ENCODE measurements around the gene ERC2.

ERC2 gene

DNA sequence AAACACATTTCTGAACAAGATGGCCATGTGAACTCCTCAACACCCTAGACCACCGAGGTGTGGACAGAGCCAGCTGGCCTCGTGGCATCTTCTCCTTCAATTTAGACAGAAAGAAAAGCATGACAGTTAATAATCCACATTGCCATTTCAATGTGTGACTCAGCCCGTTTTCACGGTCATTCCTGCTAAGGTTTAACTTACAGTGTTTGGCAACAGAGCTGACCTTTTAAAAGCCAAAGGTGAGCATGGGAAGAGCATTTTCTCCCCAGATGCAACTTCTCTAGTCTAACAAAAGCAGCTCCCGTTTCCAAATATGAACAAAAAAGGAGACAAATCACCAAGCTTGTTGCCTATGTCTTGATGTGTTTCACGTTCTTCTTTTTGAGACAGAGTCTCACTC is 563.6 kb downstream of the ERC2 start:
- DNase-seq: no peak

DNA sequence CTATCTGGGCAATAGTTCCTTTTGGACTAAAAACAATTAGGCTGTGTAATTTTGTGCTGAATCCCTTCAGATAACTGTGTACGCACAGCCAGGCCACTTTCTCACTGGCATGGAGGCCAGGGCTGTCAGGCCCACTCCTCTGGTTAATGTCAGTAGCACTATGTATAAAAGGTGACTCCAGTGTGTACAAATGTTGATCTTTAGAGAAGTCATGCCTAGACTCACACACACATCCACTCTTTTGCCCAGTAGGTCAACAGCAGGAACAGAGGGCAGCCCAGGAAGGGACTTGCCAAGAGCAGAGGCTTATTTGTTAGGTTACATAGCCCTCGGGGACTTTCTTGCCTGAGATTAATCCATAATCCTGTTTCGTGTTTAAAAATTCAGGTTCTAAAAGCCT is 564.6 kb downstream of the ERC2 start:
- DNase-seq: no peak

DNA sequence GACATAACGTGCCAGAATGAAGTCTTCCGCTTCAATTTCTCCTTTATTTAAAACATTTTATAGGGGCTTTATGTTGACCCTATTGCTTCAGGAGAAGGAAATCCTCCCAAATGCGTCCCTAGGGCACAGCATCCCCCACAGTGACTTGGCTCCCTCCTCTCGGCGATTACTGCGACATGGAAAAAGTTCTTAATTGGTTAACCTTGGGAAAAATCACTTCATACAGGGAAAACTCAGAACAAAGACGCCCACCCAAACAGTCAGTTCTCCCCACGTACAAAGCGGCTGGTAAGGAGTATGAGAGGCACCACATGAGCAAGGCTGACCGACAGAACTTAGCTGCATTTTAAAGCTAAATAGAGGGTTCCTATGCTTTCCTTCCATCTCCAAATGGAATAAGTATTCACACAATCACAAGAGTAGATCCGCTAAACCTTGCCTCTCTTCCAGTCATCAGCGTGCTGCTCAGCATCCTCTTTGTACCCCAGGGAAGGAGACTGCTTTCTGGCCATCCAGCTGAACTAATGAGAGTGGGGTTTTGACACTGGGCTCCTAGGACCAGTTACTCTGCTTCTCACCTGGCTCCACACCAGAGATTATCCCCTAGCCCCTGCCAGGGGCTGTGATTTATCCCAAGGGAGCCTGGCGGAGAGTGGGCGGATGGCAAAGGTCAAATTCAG is 565.9 kb downstream of the ERC2 start:
- no peak for DNase-seq

DNA sequence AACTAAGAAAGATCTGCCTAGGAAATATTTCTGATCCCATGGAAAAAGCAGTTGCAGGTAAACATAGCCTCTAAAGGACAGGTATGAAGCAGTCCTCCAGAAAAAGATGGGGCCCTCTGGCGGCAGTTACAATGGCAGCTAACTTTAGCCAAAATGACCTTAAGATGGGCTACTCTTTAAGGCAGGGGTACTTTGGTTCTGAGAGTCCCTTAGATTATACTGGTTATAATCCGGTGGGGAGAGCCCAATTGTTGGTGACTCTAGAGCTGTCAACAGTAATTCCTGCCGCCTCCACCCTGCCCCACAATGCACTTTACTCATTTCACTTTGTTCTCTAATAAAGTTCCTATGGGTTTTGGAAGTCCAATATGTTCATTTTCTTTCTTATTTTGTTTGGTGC is 568.4 kb downstream of the ERC2 start:
- DNase-seq: no peak

DNA sequence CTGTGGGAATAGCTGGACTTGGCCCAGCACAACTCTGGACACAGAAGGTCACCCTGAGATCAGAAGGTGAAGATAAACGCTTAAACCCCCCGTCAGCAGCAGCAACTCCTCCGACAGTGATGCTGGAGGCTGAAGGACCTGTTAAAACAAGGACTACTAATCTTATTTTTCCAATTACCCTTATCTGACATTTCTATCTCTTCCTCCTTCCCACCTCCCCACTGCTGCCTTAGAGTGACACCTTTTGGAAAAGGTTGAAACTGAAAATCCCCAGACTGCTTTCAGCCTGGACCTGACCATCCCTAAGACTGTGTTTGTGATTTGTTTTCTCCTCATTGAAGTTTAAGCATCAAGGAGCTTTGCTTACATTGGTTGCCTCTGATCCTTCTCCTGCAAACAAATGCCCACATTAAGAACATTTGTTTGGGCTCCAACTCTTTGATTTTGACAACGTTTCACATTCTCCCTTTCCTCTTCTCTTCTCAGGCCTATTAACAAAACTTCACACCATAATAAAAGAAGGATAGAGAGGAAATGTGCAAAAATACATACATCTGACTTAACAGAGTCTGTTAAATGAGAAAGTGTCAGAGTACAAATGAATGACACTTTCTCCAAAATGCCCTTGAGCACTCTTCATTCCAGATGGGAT is 570.6 kb downstream of the ERC2 start:
- DNase-seq: no peak

DNA sequence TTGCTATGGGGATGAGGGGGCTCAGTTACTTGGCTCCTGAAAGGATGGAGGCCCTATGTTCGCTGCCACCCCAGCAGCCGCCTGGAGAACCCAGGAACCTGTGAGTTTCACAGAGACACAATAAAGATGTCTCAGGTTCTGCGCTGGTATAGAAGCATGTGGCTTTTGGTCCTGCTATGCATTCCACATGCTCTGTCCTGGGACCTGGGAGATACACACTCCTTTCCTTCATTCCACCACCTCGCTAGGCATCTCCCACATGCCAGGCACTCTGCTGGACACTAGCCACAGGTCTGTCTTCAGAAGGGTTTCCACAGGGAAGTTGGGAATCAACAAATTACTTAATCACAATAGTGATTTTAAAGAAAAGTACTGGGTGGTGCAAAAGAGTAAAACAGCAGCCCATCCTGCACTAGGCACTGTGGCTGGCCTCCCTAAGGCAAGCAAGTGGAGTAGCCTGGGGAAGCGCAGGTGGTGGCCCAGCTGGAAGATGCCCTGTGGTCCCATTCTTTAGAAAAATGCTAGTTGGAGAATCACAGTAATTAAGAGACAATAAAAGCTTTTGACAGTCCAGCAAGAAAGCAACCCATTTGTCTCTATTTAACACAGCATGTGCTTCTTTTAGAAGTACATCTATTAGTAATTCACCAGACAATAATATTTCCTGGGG is 572.2 kb downstream of the ERC2 start:
- DNase-seq: no peak

DNA sequence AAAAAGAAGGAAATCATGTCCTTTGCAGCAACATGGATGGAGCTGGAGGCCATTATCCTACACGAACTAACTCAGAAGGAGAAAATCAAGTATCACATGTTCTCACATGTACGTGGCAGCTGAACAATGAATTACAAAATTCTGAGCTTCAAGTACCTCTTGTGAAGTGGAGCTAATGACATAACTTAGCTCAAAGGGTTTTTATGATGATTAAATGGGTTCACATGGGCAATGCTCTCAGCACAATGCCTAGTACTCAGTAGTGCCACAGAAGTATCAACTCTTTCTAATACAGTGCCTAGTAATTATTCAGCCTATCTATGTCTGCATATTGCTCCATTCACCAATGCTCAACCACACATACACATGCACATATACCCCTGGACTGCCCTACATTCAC is 573.7 kb downstream of the ERC2 start:
- no peak for DNase-seq

DNA sequence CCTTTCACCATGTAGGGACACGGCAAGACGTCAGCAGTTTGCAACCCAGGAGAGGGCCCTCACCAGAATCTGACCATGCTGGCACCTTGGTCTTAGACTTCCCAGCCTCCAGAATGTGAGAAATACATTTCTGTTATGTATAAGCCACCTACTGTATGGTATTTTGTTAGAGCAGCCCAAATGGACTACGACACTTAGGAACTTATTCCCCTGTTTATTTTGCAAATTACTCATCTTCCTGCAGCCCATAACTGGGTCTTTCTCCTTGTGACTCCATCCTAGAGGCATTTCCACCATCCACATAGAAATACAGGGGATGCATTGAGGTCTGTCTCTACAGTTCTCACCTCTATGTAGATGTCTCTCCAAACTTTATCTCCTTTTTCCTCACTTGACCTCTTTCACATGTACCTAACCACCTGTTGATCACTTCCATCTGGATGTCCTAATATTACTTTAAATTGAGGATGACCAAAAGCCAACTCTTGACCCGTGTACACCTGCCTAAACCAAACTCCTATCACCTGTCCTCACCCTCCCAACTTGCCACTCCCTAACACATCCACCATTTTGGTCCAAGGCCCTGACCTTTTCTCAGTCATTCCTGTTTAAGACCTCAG is 575.1 kb downstream of the ERC2 start:
- DNase-seq: no peak

DNA sequence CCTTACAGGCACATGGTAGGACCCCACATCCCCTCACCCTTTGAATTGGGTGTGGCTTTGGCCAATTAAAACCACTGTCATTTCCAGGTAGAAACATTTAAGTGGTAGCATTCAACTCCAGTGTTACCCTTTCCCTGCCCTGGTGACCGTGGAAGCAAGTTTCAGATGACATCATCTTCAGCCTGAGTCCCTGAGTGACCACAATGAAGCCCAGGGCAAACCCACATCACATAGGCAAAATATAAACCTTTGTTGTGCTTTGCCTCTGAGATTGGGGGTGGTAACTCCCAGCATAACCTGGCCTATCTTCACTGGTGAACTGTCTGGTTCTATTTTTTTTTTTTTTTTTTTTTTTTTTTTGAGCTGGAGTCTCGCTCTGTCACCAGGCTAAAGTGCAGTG is 577.2 kb downstream of the ERC2 start:
- no peak for DNase-seq

DNA sequence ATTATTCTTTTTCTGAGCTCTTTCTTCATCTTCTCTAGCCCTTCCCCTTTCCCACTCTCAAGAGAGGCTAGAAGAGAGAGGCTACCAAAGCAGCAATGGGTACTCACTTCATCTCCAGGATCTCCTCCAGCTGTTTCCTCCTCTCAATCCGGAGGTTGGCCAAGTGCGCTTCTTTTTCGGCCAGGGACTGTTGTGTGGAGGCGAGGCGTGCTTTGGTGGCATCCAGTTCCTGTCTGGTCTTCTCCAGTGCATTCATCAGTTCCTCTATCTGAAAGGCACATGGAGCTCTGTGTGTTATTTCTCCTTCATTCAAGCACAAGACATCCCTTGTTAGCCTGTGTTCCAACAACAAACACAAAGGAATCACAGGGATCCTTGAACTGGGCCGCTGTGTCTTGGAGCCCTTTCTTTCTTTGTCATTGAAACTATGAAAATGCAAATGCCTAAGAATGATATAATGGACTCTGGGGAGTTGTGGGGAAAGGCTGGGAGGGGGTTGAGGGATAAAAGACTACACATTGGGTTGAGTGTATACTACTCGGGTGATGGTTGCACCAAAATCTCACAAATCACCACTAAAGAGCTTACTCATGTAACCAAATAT is 579.9 kb downstream of the ERC2 start:
- no peak for DNase-seq

DNA sequence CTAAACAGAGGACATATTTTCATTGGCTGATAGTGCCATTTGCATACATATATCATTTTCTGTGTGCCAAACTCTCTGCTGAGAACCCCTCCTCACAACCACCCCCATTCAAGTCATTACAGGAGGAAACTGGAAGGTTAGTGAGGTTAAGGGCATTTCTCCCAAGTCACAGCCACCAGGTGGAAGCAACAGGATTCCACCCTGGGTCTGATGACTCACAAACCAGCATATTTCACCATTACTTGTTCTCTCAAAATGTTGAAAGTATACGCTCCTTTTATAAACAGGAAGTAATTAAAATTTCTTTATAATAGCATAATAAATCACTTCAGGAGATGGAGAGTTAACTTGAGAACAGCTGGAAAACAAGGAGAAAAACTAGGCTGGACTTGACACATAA is 582.5 kb downstream of the ERC2 start:
- no peak for DNase-seq

DNA sequence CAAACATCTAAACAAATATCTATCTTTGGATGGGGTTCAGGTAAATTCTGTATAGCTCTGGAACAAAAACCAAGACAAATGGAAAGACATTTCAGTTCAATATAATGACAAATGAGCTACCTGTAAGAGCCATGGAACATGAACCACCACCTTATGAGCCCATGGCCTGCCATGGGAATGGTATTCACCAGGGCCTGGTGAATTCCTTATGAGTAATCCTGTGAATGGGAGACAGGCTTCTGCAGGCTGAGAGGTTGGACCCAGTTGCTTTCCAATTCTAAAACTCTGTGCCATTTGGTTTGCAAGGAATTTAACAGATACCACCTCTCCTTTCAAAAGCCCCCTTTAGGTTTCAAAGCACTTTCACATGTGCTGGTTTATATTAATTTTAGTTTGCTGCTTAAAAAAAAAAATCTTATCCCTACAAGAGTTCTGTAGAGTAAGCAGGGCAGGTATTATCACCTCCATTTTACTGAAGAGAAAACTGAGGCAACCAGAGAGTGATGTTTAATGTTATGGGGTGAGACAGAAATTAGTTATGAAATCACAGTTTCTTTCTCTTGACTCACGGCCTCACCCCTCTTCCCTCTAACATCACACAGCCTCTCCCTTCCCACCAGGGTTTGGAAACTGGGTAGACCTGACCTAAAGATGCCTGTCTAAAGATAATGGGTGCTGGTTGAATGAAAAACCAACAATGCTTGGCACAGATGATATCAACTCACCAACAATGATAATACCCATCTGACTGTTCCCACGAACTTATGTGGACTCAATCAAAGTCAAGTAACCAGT is 583.6 kb downstream of the ERC2 start:
- DNase-seq: no peak

DNA sequence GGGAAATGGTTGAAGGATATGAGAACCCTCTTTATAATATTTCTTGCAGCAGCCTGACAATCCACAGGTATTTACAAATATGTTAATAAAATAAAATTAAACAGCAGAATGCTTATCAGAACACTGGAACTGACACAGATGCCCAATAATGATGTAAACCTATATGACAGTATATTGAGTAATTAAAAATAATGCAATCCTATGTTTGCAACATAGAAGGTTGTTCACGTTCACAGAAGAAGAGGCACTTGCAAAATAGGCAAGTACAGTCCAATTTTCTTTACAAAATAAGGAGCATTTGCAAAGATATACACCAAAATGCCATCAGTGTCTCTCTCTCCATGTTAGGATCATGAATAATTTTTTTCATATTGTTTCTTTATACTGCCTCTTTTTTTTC is 584.2 kb downstream of the ERC2 start:
- DNase-seq: no peak

DNA sequence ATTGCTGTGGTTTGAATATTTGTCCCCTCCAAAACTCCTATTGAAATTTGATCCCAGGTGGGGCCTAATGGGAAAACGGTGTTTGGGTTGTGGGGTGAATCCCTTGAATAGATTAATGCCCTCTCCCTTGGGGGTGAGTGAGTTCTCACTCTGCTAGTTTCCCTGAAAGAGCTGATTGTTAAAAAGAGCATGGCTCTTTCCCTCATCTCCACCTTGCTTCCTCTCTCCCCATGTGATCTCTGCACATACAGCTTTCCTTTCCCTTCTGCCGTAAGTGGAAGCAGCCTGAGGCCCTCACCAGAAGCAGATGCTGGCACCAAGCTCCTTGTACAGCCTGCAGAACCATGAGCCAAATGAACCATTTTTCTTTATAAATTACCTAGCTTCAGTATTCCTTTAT is 586.3 kb downstream of the ERC2 start:
- no peak for DNase-seq

DNA sequence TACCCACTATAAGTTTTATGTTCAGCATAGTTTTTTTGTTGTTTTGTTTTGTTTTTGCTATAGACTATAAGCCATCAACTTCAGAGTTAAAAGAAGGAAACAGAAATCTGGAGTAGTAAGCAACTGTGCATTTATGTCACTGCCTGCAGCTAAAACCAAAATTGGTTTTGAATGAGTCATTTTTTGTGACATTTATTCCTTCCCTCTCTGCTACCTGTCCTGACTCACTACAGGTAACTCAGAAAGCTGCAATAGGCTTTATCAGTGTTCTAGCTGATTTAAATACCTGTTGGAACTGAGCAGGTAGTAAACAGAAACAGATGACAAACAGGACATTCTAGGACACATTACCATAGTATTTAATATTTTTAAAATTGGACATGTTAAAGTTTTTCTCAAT is 587.9 kb downstream of the ERC2 start:
- no peak for DNase-seq

DNA sequence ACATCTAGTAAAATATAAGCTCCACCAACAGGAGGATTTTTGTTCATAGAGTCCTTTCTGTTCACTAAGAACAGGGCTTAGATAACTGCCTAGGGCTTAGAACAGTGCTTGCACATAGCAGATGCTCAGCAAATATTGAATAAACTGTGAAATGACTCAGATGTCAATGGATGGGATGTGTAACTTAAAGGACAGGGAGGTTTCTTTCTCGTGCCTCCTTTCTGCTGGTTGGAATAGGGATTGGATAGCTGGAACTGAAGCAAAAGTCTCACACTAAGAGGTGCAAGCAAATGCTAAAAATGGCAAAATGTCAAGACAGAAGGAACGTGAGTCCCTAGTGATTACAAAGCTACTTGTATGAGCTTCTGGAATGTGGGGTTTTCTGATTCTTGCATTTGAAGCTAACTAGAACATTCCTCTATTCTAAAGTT is 588.4 kb downstream of the ERC2 start:
- DNase-seq: no peak

DNA sequence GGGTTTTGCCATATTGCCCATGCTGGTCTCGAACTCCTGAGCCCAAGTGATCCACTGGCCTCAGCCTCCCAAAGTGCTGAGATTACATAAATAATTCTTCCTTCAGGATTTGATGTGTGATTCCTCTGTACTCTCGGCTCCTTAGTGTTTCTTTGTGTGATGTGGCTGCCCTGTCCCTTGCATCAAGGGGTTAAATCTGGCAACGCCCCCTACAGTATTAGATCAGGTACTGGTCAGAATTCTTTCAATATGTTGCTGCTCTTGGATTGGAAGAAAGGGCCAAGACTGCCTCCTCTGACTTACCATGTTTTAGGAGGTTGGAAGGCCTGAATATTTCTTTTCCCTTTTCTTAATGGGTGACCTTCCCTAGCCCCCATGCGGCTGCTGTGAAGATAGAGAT is 590.6 kb downstream of the ERC2 start:
- DNase-seq: no peak

DNA sequence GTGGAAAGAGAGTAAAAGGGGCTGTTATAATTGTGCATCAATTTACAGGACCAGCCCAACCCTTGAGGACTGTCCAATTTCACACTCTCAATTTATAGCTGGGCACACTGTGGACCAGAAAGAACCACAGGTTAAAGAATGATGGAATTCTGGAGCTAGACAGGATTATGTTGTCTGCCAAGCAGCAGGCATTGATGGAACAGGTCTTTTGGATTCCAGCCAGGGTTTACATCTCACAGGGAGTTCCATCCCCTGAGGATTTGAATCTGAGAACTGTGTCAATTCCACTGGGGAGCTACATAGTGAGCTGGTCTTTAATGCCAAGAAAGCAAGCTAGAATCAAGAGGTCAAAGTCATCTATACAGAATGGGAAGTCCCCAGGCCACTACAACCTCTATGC is 591.7 kb downstream of the ERC2 start:
- DNase-seq: no peak

DNA sequence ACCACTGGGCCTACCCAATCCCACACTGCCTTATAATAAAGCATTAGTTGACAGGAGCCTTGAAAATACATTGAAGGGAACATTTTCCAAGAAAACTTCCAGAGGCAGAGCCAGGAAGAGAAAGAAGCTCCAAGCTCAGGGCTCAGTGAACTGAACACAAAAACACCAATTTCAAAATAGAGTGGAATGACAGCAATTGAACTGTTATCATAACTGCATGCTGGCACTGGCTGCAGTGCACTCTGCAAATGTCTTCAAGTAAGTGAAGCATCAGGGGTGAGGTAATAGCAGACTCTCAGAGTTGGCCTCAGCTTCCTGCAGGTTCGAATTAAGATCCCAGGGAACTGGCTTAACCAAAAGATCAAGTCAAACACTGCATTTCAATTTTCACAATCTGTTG is 593.2 kb downstream of the ERC2 start:
- no peak for DNase-seq

DNA sequence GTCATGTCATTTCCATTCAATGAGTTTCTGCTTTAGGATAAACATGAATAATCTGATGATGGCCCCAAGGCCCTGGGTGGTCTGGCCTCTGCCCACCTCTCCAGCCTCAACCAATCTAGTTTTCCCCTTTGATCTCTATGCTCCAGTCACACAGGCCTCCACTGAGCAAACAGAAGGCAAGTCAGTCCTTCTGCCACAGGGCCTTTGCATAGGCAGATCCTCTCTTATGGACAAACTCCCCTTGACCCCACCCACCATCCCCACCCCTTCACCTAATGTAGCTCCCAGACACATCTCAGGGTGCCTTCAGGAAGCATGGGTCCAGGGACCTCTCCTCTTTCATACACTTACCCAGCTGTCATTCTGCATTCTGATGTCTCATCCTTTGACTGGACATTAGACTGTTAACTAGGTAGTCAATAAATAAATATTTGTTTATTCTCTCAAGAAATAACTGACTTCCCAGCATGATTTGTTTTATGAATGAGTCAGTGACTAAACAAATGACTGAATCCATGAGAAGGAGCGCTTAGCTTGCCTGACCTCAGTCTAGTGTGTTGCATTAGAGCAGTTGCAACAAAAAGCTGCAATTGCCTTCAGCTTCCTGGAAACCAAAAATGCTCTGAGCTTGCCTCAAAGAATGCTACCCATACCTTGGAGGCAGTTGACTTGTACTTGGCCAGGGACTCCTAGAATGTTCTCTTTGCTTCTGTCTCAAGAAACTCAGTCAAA is 594.6 kb downstream of the ERC2 start:
- DNase-seq: no peak

DNA sequence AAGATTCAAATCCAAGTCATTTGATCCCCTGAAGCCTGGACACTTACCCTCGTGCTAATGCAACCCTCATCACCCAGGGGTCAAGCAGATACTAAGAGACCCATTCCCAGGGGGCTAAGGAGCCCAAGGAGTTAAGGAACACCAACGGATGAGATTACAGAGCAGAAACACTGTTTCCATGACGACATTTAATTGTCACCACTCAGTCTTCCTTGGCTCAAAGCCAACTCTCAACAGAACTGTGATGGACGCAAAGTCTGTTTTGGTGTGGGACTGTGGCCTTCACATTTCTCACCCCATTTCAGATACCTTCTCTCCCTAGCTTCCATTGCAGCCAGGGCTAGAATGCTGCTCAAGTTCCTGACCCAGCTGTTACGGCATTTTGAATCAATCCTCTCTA is 597.7 kb downstream of the ERC2 start:
- no peak for DNase-seq

DNA sequence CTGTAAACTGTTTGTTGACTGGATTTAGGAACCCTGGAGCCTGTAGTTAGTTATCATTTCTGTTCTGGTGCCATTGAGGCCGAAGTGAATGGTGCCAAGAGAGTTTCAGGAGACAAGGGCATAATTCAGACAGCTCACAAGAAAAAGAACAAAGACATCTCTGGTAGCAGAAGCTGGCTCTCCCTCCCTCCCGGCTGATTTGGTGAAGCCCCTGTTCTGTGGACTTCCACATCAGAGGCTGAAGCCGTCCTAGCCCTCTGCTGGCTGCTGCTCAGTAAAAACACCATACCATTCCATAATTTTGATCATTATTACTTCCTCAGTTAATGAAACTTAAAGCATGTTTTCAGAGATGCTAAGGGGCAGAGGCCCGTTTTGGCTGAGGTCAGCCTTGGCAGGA is 599.9 kb downstream of the ERC2 start:
- DNase-seq: no peak

All from activated naive CD4-positive, alpha-beta T cell treated with anti-CD3 and anti-CD28 coated beads, Interleukin-2, amount 50 U/mL, for 16 hours (primary cell).